Fibroblast of lung (primary cell): ENCODE measurements around the gene GMPR2. TPM values are rescaled to one million over a fixed set of nuclear protein-coding genes. Genes with fewer than 3 reads are reported as not detected.

Experiments
- DNase-seq, 2 donors: peaks; one replicate each; pipeline versions ENCODE4 v3.0.0 to v3.0.0-alpha.2; 2010; ENCODE audit warnings: low read depth in 2 of 2
- H2AFZ ChIP-seq: 2 replicates; pipeline ENCODE4 v1.5.1; 2012; ENCODE audit warnings: low read length, control low read depth, inconsistent platforms
- H3K27ac ChIP-seq: 2 replicates; pipeline ENCODE4 v1.5.1; 2011; ENCODE audit warnings: low read length, control low read depth; ENCODE audit not compliant: insufficient read depth
- H3K27me3 ChIP-seq: 2 replicates; pipeline ENCODE4 v1.5.1; 2011; ENCODE audit warnings: mild to moderate bottlenecking, low read length; ENCODE audit not compliant: control insufficient read depth, insufficient read depth
- H3K36me3 ChIP-seq: 2 replicates; pipeline ENCODE4 v1.5.1; 2011; ENCODE audit warnings: low read length; ENCODE audit not compliant: control insufficient read depth, insufficient read depth
- H3K4me1 ChIP-seq: 2 replicates; pipeline ENCODE4 v1.5.1; 2011; ENCODE audit warnings: low read length; ENCODE audit not compliant: control insufficient read depth, insufficient read depth; ENCODE audit errors: extremely low read depth
- H3K4me2 ChIP-seq: 2 replicates; pipeline ENCODE4 v1.5.1; 2011; ENCODE audit warnings: low read length, control low read depth; ENCODE audit not compliant: insufficient read depth; ENCODE audit errors: extremely low read depth
- H3K4me3 ChIP-seq, 4 experiments: fragments of 200-600 bp in 1 of 4; sonication (generic) in 1 of 4; replicated peaks in 1 of 4; 2 replicates each; pipeline ENCODE4 v1.5.1; 2011 to 2016; ENCODE audit warnings: low read length in 4 of 4, low read depth in 3 of 4, mild to moderate bottlenecking in 3 of 4, control low read depth in 2 of 4, inconsistent platforms in 1 of 4, mixed read lengths in 1 of 4; ENCODE audit not compliant: insufficient read depth in 1 of 4; ENCODE audit errors: control extremely low read depth in 1 of 4
- H3K79me2 ChIP-seq: 2 replicates; pipeline ENCODE4 v1.5.1; 2012; ENCODE audit warnings: mild to moderate bottlenecking, low read length, inconsistent platforms; ENCODE audit not compliant: control insufficient read depth, insufficient read depth
- H3K9ac ChIP-seq: 2 replicates; pipeline ENCODE4 v1.5.1; 2011; ENCODE audit warnings: mild to moderate bottlenecking, low read length, control low read depth; ENCODE audit not compliant: insufficient read depth
- H3K9me3 ChIP-seq: 2 replicates; pipeline ENCODE4 v1.5.1; 2012; ENCODE audit warnings: low read depth, low read length; ENCODE audit not compliant: control insufficient read depth, insufficient read depth
- H4K20me1 ChIP-seq: 2 replicates; pipeline ENCODE4 v1.5.1; 2011; ENCODE audit warnings: low read length; ENCODE audit not compliant: control insufficient read depth, insufficient read depth; ENCODE audit errors: extremely low read depth
- CTCF ChIP-seq, 2 donors: IDR thresholded peaks in 1 of 2; conservative IDR thresholded peaks in 1 of 2; 1 replicate in 1 of 2; 2 replicates in 1 of 2; pipeline ENCODE4 v1.5.1; 2011 to 2012; ENCODE audit warnings: low read length in 2 of 2, control low read depth in 1 of 2, inconsistent platforms in 1 of 2, low read depth in 1 of 2, mild to moderate bottlenecking in 1 of 2
- EZH2 ChIP-seq: IDR thresholded peaks from 2 replicates; pipeline ENCODE4 v1.5.1; 2012; ENCODE audit warnings: low read length, control low read depth, mild to moderate bottlenecking; ENCODE audit errors: missing control alignments
- polyA plus RNA-seq, 2 donors: library from polyadenylated mRNA; depleted of rRNA in 1 of 2; stranded (reverse) in 1 of 2; unstranded in 1 of 2; fragments of >200 nt; gene quantifications; 2 replicates each; pipeline ENCODE4 v1.2.1, GENCODE V29; 2011 to 2012; ENCODE audit warnings: missing spikeins in 1 of 2
- total RNA-seq: library from RNA; depleted of rRNA; stranded (reverse); fragments of >200 nt; gene quantifications from 2 replicates; pipeline ENCODE4 v1.2.1, GENCODE V29; 2014

Gene GMPR2
- total and polyA plus RNA-seq, 2 donors (not counting 1 experiment from before 2014, with no cell fraction given) = 80.2 to 128 TPM

GRCh38 chr14:24274101-24274543, 41.4 kb downstream of the GMPR2 start:
- Histone ChIP-seq H4K20me1 (no peaks in the 10 kb centered on the region), H3K9ac (no peak overlapping the region), H3K27ac (no peak overlapping the region), H3K9me3 (no peaks in the 10 kb centered on the region), H3K36me3 (peaks cover 2% of the 10 kb centered on the region), H3K4me1 (no peaks in the 10 kb centered on the region), H3K79me2 (no peaks in the 10 kb centered on the region), H3K4me3 (no peak overlapping the region), H3K27me3 (no peaks in the 10 kb centered on the region), H2AFZ (no peak overlapping the region), H3K4me2 (no peak overlapping the region)
- no peak for TF ChIP-seq CTCF (conservative IDR thresholded peaks at IDR 0.05 in 1 of 2, IDR thresholded peaks at IDR 0.05 in 1 of 2; ENCODE audit: low read depth in 1 of 2, low read length in 2 of 2)
- TF ChIP-seq EZH2 = no peak
- DNase-seq = peak in 1 of 2 donors; percentile 19

GRCh38 chr14:24277071-24277470, 44.3 kb downstream of the GMPR2 start:
- H4K20me1 ChIP-seq = no peaks in the 10 kb centered on the region
- H3K27me3 ChIP-seq = no peaks in the 10 kb centered on the region
- no peak overlapping the region for H3K27ac ChIP-seq
- no peak for DNase-seq
- H3K4me3 ChIP-seq = no peak overlapping the region
- TF ChIP-seq CTCF (conservative IDR thresholded peaks at IDR 0.05 in 1 of 2, IDR thresholded peaks at IDR 0.05 in 1 of 2; ENCODE audit: low read depth in 1 of 2, low read length in 2 of 2) (no peak), EZH2 (no peak)
- H3K9ac ChIP-seq = no peak overlapping the region
- H3K9me3 ChIP-seq = no peaks in the 10 kb centered on the region
- no peak overlapping the region for H2AFZ ChIP-seq
- H3K79me2 ChIP-seq = no peaks in the 10 kb centered on the region
- H3K4me1 ChIP-seq = no peaks in the 10 kb centered on the region
- H3K36me3 ChIP-seq = no peaks in the 10 kb centered on the region
- H3K4me2 ChIP-seq = no peak overlapping the region

- Histone ChIP-seq H3K27ac (no peak overlapping the region), H3K36me3 (no peaks in the 10 kb centered on the region), H3K79me2 (no peaks in the 10 kb centered on the region), H4K20me1 (no peaks in the 10 kb centered on the region), H3K4me3 (no peak overlapping the region), H3K9me3 (no peaks in the 10 kb centered on the region), H3K9ac (no peak overlapping the region), H2AFZ (no peak overlapping the region), H3K27me3 (no peaks in the 10 kb centered on the region), H3K4me1 (no peaks in the 10 kb centered on the region), H3K4me2 (no peak overlapping the region)
- no peak for DNase-seq
- TF ChIP-seq CTCF (conservative IDR thresholded peaks at IDR 0.05 in 1 of 2, IDR thresholded peaks at IDR 0.05 in 1 of 2; ENCODE audit: low read depth in 1 of 2, low read length in 2 of 2) (no peak), EZH2 (no peak)
Observed at GRCh38 chr14:24277606-24278321, 45.0 kb downstream of the GMPR2 start.
